OCI-LY3 (cell line): ENCODE results near the gene TMEM213.

Source experiments
- H2AFZ ChIP-seq: fragments of 200-600, 300-600 bp; shearing (Covaris generic); 2 replicates; pipeline ENCODE4 v1.6.0; 2014; ENCODE audit warnings: antibody characterized with exemption, low read depth, low read length
- H3K27ac ChIP-seq: fragments of 200-600, 300-600 bp; sonication (generic); 2 replicates; pipeline ENCODE4 v1.5.1; 2014; ENCODE audit warnings: mild to moderate bottlenecking, low read length, moderate library complexity, mixed read lengths
- H3K27me3 ChIP-seq: fragments of 200-600, 300-600 bp; sonication (generic); 2 replicates; pipeline ENCODE4 v1.6.1; 2014; ENCODE audit warnings: low read depth, low read length, mixed read lengths
- H3K36me3 ChIP-seq: fragments of 200-600, 300-600 bp; sonication (generic); replicated peaks from 2 replicates; pipeline ENCODE3; 2014; ENCODE audit warnings: low read depth, low read length, mixed read lengths
- H3K4me1 ChIP-seq: fragments of 300-600, 200-600 bp; sonication (generic); 2 replicates; pipeline ENCODE4 v1.6.1; 2014; ENCODE audit warnings: low read length, mixed read lengths
- H3K4me2 ChIP-seq: fragments of 200-600, 300-600 bp; sonication (generic); 2 replicates; pipeline ENCODE4 v1.6.1; 2014; ENCODE audit warnings: low read length, mixed read lengths
- H3K4me3 ChIP-seq: fragments of 300-600, 200-600 bp; sonication (generic); 2 replicates; pipeline ENCODE4 v1.5.1; 2014; ENCODE audit warnings: antibody characterized with exemption, mild to moderate bottlenecking, low read length, moderate library complexity
- H3K79me2 ChIP-seq: fragments of 300-600, 200-600 bp; shearing (Covaris generic); 2 replicates; pipeline ENCODE4 v1.6.1; 2014; ENCODE audit warnings: mild to moderate bottlenecking, low read length, mixed read lengths
- H3K9ac ChIP-seq: fragments of 300-600, 200-600 bp; shearing (Covaris generic); 2 replicates; pipeline ENCODE4 v1.6.0; 2014; ENCODE audit warnings: mild to moderate bottlenecking, low read length, moderate library complexity
- H3K9me3 ChIP-seq: fragments of 200-600, 300-600 bp; shearing (Covaris generic); 2 replicates; pipeline ENCODE4 v1.6.1; 2014; ENCODE audit warnings: low read length, mixed read lengths; ENCODE audit not compliant: insufficient read depth
- H4K20me1 ChIP-seq: fragments of 200-600, 300-600 bp; sonication (generic); 2 replicates; pipeline ENCODE4 v1.6.1; 2016; ENCODE audit warnings: low read length, mixed read lengths; ENCODE audit not compliant: insufficient read depth
- EZH2phosphoT487 ChIP-seq: fragments of 200-600 bp; shearing (Covaris generic); IDR thresholded peaks from 2 replicates; pipeline ENCODE4 v1.6.1; 2018; ENCODE audit warnings: antibody characterized with exemption, mixed run types, low read depth
- TF ChIP-seq, protein P1 (sequence below): fragments of 200-600, 300-600 bp; sonication (generic); IDR thresholded peaks from 2 replicates; pipeline ENCODE4 v1.5.1; 2014; ENCODE audit warnings: antibody characterized with exemption, low read length, low read depth

TMEM213 gene

DNA sequence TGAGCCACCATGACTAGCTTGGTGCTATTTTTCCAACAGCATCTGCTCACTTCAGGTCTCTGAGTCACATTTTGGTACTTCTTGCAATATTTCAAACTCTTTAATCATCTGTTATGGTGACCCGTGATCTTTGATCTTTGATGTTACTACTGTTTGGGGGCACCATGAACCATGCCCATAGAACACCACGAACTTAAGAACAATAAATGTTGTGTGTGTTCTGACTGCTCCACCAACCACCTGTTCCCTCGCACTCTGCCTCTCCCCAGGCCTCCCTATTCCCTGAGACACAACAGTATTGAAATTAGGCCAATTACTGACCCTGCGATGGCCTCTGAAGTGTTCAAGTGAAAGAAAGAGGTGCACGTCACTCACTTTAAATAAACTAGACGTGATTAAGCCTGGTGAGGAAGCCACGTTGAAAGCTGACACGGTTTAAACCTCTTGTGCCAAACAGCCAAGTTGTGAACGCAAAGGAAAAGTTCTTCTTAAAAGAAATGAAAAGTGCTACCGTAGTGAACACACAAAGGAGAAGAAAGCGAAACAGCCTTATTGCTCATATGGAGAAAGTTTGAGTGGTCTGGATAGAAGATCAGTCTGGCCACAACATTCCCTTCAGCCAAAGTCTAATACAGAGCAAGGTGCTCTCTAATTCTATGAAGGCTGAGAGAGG, 27.4 kb downstream of the TMEM213 start:
- H3K9ac ChIP-seq: no peak overlapping the region
- no peaks in the 10 kb centered on the region for H3K4me1 ChIP-seq
- TF ChIP-seq, protein P1, sequence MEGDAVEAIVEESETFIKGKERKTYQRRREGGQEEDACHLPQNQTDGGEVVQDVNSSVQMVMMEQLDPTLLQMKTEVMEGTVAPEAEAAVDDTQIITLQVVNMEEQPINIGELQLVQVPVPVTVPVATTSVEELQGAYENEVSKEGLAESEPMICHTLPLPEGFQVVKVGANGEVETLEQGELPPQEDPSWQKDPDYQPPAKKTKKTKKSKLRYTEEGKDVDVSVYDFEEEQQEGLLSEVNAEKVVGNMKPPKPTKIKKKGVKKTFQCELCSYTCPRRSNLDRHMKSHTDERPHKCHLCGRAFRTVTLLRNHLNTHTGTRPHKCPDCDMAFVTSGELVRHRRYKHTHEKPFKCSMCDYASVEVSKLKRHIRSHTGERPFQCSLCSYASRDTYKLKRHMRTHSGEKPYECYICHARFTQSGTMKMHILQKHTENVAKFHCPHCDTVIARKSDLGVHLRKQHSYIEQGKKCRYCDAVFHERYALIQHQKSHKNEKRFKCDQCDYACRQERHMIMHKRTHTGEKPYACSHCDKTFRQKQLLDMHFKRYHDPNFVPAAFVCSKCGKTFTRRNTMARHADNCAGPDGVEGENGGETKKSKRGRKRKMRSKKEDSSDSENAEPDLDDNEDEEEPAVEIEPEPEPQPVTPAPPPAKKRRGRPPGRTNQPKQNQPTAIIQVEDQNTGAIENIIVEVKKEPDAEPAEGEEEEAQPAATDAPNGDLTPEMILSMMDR: no peak
- TF ChIP-seq EZH2phosphoT487: no peak
- no peak overlapping the region for H3K27ac ChIP-seq
- H3K27me3 ChIP-seq: no peaks in the 10 kb centered on the region; the same call in 1 of the 2 replicates
- H3K4me2 ChIP-seq: no peak overlapping the region
- no peak overlapping the region for H2AFZ ChIP-seq
- H3K9me3 ChIP-seq: no peaks in the 10 kb centered on the region
- no peaks in the 10 kb centered on the region for H3K79me2 ChIP-seq
- H3K36me3 ChIP-seq: no peaks in the 10 kb centered on the region
- H3K4me3 ChIP-seq: no peak overlapping the region
- no peaks in the 10 kb centered on the region for H4K20me1 ChIP-seq

DNA sequence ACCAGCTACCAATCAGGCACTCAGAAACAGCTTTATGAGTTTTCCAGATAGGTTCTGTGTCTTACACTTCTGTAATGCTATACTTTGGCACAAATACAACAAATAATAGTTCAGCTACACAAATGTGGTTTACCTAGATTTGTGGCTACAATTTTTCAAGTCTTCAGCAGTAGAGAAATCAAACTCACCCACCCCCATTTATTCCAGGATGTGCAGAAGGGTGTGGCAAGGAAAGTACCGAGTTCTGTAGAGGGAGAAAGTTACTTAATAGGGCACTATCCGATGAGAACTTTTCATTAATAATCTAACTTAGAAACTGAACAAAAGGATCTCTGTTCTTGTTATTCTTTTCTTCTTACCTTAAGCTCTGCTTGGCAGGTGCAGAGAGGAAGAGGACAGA, 30.5 kb downstream of the TMEM213 start:
- H2AFZ ChIP-seq: no peak overlapping the region
- no peaks in the 10 kb centered on the region for H3K36me3 ChIP-seq
- H3K4me1 ChIP-seq: no peaks in the 10 kb centered on the region
- no peaks in the 10 kb centered on the region for H4K20me1 ChIP-seq
- TF ChIP-seq, protein P1: no peak
- no peak for TF ChIP-seq EZH2phosphoT487
- no peak overlapping the region for H3K4me3 ChIP-seq
- no peaks in the 10 kb centered on the region for H3K9me3 ChIP-seq
- peaks cover 8% of the 10 kb centered on the region for H3K27me3 ChIP-seq
- no peaks in the 10 kb centered on the region for H3K79me2 ChIP-seq
- no peak overlapping the region for H3K27ac ChIP-seq
- H3K9ac ChIP-seq: no peak overlapping the region
- no peak overlapping the region for H3K4me2 ChIP-seq

DNA sequence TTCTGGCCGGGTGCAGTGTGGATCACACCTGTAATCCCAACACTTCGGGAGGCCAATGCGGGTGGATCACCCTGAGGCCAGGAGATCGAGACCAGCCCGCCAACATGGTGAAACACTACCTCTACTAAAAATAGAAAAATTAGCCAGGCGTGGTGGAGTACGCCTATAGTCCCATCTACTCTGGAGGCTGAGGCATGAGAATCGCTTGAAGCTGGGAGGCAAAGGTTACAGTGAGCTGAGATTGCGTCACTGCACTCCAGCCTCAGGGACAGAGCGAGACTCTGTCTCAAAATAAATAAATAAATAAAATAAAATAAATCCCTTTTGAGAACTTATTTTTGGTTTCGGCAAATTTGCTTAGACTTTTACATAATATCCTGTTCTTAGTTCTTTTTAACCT, 31.5 kb downstream of the TMEM213 start:
- no peak for TF ChIP-seq EZH2phosphoT487
- TF ChIP-seq, protein P1: no peak
- Histone ChIP-seq H4K20me1 (no peaks in the 10 kb centered on the region), H3K27me3 (peaks cover 9% of the 10 kb centered on the region), H3K9me3 (no peaks in the 10 kb centered on the region), H3K4me3 (no peak overlapping the region), H2AFZ (no peak overlapping the region), H3K9ac (no peak overlapping the region), H3K4me1 (peaks cover 7% of the 10 kb centered on the region), H3K36me3 (no peaks in the 10 kb centered on the region), H3K27ac (no peak overlapping the region), H3K79me2 (no peaks in the 10 kb centered on the region), H3K4me2 (no peak overlapping the region)

DNA sequence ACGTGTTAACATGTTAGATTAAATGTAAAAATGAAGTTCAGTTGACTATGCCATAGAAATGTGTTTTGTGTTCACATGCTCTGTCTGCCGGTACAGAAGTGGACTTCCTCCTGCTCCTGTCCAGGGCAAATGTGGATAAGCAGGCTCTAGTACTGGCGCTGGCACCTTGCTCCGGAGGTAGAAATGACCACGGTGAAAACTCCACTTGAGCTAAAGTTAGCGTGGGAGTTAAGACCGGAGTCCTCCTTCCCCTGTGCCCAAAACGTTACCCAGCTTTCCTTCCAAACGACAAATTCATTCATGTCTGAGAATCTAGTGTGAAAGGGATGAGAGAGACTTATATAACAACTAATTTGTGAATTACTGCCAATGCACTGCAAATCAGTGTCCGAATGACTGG, 35.2 kb downstream of the TMEM213 start:
- Histone ChIP-seq H3K9ac (no peak overlapping the region), H2AFZ (no peak overlapping the region), H3K79me2 (no peaks in the 10 kb centered on the region), H3K36me3 (peaks cover 6% of the 10 kb centered on the region), H4K20me1 (no peaks in the 10 kb centered on the region), H3K4me2 (no peak overlapping the region), H3K9me3 (no peaks in the 10 kb centered on the region), H3K27ac (no peak overlapping the region), H3K4me1 (peaks cover 23% of the 10 kb centered on the region), H3K27me3 (peaks cover 9% of the 10 kb centered on the region), H3K4me3 (no peak overlapping the region)
- TF ChIP-seq EZH2phosphoT487: no peak
